ENCODE results near the gene SAMD4A.

The SAMD4A gene

DNA sequence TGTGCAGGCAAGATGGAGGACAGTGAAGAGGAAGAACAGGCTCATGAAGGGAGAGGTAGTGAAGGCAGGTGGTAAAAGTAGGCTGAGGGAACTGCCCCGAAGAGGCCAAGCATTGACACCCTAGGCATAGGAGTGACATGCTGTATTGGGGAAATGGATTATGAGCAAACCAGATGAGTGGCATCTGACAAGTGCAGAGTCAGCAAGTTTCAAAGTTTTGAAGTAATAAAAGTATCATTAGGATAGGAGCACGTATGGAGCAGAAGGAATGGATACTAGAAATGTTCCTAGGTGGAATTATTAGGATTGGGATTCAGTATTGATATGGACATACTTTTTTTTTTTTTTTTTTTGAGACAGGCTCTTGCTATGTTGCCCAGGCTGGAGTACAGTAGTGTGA, 139.8 kb downstream of the SAMD4A start:
- no peak for DNase-seq (ENCODE audit: low read depth)

GRCh38 chr14:54708161-54708560, 141.2 kb downstream of the SAMD4A start:
- no peak for DNase-seq (ENCODE audit: low read depth)

DNA sequence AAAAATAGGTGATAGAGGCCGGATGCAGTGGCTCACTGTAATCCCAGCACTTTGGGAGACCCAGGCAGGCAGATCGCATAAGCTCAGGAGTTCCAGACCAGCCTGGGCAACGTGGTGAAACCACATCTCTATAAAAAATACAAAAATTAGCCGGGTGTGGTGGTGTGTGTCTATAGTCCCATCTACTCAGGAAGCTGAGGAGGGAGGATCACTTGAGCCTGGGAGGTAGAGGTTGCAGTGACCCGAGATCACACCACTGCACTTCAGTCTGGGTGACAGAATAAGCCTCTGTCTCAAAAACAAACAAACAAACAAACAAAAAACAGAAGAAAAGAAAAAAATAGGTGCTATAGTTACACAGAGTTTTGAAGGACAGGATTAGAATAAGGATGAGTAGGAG, 142.1 kb downstream of the SAMD4A start:
- no peak for DNase-seq (ENCODE audit: low read depth)

DNA sequence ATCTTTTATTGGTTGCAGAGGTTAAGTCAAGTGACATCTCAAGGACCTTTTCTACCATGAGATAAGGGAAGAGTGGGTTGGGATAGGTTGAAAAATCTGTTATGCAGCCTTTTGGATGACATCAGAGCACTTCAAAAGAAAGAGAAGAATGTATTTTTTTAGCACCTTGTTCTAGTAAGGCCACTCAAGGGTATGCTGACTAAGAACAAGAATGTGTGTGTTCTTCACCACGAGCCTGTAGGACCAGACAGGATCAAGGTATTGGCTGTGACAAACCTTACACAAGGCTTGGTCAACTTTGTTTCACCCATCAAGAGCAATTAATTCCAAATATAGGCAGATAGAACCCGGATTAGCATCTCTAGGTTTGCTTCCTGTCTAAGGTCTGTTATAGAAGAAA, 142.5 kb downstream of the SAMD4A start:
- no peak for DNase-seq (ENCODE audit: low read depth)

- DNase-seq (ENCODE audit: low read depth) = no peak
These were observed 142.9 kb downstream of the SAMD4A start for GRCh38 chr14:54709867-54710266.

DNA sequence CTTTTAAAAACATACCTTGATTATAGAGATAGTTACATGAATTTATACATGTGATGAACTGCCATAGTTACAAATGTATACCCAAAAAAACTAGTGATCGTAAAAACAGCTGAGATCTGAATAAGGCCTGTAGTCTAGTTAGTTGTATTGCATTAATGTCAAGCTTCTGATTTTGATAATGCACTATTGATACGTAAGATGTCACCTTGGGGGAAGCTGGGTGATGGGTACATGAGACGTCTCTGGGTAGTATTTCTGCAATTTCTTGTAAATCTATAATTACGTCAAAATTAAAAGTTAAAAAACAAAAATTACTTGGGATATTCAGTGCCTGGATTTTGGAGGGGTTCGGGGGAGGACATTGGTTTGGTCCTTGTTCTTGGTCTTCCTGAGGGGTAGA, 144.4 kb downstream of the SAMD4A start:
- no peak for DNase-seq (ENCODE audit: low read depth)

- no peak for DNase-seq (ENCODE audit: low read depth)
These were observed 145.0 kb downstream of the SAMD4A start for GRCh38 chr14:54711812-54712464.

GRCh38 chr14:54712465-54713200, 145.7 kb downstream of the SAMD4A start:
- DNase-seq (ENCODE audit: low read depth) = no peak

DNA sequence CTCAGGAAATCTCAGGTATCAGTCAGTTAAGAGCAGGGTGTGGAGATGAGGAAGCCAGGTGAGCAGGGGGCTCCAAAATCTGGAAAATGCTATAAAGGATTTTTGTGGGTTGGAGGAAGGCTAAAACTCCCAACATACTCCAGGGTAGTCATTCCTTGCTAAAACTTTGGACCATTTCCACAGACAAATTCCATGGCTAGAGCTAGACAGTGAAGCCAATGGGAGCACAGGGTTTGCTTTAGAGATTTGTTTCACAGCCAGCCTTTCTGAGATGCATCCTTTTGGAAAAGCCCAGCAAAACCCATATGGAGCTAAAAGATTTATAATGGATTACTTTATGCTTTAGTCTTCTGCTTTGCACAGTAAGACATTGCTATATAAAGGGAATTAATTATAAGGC, 146.5 kb downstream of the SAMD4A start:
- DNase-seq (ENCODE audit: low read depth) = no peak

DNA sequence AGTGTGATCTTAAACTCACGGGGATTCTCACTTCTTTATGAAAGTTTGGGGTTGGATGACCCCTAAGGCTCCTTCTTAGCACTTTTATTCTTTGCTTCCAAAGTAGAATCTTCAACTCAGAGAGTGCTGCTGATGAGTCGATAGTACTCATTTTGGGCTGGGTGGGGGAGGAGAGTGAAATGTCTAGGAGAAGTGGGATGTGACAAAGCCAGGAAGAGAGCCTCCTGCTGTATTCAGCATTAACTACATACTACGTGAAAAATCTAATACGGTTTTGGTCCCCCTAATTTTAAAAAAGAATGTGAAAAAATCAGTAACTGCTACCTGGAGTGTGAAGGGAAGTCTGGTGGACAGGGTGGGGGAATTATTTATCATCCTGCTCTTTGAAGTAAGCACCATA, 148.3 kb downstream of the SAMD4A start:
- no peak for DNase-seq (ENCODE audit: low read depth)

DNA sequence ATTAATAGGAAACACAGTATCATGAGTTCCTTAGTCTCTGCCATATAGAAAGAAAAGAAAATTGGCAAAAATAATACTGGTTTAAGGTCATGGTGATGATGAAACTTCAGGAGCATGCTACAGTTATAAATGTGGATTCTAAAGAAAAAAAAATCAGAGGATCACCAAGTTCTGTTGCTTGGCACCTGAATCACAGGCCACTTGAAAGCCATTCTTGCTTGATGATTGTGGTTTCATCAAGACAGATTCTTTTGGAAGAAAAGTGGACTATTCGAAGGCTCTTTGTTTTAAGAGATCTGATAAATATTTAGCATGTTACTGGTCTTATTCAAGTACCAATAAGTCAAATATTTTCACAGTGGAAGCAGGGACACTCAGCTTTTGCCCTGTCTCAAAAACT, 148.9 kb downstream of the SAMD4A start:
- no peak for DNase-seq (ENCODE audit: low read depth)

DNA sequence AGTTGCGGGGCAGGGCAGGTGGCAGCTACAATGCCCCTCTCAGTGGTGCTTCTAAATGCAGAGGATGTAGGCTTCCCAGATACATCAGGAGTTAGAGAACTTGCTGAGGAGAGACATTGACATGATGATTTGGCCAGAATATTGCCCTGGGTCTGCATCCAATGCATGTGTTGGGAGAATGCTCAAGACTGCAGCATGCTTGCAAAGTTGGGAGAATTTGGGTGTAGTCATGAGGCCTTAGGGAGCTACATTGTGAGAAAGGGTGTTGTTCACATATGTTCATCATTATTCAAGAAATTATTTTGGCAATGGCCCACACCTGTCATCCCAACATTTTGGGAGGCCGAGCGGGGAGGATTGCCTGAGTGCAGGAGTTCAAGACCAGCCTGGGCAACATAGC, 149.9 kb downstream of the SAMD4A start:
- DNase-seq (ENCODE audit: low read depth) = no peak

DNA sequence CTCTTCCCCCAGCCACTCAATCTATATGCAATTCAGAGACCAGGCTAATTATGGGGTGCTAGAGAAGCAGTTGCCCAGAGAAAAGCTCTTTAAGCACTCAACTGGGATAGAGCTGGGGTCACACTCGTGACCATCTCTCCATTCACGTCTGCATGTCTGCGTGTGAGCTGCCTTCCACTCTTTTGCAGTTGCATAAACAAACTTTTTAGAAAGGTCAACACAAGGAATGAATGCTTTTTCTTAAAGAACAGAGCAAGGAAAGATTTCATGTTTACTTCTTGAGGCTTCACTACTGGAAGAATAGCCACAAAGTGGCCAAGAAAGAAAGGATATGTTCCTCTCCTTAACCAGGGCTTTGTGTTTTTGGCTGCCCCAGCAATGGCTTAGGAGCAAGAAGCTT, 151.1 kb downstream of the SAMD4A start:
- no peak for DNase-seq (ENCODE audit: low read depth)

DNA sequence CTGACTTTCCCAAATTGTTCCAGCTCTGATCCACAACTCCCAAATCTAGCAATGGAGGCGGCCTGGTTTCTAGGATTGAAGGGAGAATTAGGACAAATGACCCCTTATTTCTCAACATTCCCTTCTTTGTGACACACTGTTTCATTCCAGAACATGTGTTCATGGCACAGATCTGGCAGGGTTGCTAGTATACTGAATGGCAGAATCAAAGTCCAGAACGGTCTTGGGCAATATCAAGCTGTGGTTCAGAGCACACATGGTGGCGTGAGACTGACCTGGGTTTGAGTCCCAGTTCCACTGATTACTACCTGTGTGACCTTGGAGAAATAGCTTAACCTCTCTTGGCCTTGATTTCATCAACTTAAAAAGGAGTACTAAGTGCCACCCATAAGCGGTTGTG, 152.5 kb downstream of the SAMD4A start:
- DNase-seq (ENCODE audit: low read depth) = no peak

GRCh38 chr14:54722791-54723432, 156.0 kb downstream of the SAMD4A start:
- no peak for DNase-seq (ENCODE audit: low read depth)

DNA sequence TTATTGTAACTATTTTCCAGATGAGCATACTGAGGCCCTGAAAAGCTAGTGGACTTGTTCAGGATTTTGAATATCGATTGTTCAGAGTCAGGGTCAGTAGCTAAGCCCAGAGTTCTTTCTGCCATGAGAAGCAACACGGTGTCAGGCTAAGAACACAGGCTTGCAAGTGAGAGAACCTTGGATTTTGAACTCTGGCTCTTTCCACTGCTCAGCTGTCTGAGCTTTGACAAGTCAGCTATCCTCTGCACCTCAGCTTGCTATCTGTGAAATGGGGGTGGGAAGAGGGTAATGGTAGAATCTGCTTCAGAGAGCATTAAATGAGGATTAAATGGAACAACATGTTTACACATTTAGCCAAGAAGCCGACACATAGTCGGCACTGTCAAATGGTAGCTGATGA, 157.2 kb downstream of the SAMD4A start:
- no peak for DNase-seq (ENCODE audit: low read depth)

DNA sequence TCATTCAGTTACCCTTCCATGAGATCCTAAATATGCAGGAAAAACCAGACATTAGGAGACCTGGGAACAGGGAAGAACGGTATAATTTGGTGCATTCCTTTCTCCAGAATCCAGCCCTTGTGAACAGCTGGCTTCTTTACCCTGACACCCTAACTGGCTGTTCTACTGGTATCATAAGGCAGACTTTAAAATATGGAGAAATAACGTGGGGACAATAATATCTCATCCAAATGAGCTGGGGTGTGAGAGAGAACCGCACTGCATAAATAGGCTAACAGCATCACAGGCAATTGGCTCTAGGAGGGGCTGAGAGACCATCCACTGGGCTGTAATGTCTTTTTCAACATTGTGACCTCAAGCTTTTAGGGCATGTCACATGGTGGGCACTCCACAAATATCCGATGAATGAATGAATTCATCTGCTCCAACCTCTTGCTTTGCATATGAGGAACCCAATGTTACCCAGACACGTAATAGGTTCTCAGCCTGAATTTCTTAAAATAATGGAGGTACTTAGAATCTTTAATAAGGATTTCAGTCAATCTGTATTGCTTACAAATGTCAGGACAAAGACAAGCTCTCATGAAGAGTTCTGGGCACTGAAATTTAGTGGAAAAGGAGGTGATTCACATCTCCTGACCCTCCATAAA, 157.9 kb downstream of the SAMD4A start:
- DNase-seq (ENCODE audit: low read depth) = no peak

DNA sequence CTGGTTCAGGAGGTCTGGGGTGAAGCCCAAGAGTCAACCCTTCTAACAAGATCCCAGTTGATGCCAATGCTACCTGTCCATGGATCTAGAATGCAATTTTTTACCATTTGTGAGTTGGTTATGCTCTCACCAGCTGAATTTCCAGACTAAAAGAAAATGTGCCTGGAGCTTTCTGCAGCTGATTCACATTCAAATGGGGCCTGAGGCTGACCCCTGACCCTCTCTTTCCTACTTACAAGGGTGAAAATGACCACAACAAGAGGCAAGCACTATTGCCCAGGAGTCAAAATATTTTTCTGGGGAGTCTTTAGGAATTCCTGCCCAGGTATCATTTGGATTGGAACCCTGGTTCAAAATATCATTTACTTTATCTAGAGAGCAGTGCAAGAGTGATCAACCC, 159.1 kb downstream of the SAMD4A start:
- no peak for DNase-seq (ENCODE audit: low read depth)

DNA sequence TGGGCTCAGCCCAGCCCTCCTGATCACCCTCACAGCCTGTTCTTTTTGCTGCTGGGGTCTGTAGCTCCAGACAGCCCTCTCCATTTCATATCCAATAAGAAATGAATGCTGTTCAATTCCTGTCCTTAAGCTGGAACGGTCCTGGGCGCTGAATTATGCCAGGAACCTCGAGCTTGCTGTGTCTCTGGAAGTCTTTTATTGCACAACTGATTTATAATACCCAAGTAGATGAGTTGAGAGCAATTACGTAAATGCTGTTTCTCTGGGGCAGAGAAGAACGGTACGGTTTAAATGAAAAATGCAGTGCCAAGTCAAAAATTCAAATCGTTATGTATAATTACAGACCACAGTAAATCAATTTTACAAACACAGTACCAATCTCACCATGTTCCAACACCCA, 161.0 kb downstream of the SAMD4A start:
- no peak for DNase-seq (ENCODE audit: low read depth)

DNA sequence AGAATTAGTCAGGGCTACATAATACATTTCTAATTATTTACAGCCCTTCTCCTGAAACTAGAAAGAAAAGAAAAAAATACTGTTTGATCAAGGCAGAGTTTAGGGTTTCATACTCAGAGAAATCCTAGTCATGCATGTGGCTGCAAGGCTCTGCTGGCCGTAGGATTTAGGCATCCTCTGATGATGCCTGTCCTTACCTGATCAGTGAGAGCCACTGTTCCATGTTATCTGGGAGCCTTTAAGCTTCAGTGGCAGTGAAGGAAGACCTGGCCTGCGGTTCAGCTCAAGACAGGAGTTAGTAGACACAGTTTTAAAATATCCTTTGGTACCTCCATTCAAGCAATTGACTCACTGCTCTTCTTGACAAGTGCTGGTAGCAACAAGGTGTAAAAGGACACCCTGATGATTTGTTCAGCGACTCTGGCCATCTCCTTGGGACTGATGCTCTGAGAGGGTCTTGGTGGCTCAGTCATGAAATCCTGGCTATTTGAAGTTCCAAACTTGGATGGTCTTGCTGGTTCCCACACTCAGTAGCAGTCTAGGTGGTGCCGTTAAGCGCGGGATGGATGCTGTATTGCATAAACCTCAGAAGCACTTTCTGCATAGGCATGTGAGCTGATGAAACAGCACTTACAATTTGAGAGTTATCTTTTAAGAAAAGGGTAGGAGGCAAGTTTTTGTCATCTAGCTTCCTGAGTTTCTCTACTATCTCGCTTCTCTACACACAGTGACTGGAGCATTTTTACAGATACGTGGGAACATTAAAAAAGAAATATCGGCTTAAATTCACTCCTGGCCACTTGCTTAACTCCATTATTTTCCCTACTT, 162.0 kb downstream of the SAMD4A start:
- no peak for DNase-seq (ENCODE audit: low read depth)

DNA sequence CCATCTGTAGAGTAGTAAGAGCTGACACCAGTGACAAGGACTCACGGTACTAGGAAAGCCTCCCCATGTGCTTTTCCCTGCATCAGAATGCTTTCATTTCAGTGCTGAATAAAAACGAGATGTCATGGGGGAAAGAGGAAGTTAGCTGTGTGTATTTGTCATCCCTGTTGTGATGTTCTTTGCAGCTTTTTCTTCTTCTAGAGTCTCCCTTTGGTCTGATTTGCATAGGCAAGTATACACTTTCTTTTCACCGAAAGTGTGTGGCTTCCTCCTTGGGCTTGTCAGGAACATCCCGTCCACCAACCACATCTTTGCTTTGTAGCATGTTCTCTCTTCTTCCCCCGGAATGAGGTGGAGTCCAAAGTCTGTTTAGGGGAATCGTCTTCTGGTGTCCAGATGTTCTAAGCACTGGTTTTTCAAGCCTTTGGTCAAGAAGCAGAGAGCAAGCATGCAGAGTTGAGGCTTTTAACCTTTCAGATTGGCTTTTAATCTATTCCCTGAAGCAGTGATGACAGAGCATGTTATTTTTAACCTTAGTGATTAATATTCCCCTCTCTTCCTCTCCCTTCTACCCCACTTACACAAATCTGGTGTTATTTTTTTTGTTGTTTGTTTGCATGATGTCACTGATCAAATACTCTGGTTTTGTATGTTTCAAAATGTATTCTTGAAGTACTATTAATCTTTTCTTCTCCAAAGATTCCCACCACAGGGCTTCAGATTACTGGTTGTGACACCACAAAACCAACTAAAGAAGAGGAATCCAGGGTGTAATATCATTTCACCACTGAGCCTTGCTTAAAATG, 163.4 kb downstream of the SAMD4A start:
- DNase-seq (ENCODE audit: low read depth) = no peak
